HG02852 (cell line): ENCODE measurements around the gene COL23A1.

ENCODE experiments used
- ATAC-seq: cut with Tn5 transposase; IDR thresholded peaks from one replicate; pipeline ENCODE4 v1.9.1; 2021; ENCODE audit warnings: mild to moderate bottlenecking, moderate library complexity; ENCODE audit not compliant: unreplicated experiment

Gene COL23A1

DNA sequence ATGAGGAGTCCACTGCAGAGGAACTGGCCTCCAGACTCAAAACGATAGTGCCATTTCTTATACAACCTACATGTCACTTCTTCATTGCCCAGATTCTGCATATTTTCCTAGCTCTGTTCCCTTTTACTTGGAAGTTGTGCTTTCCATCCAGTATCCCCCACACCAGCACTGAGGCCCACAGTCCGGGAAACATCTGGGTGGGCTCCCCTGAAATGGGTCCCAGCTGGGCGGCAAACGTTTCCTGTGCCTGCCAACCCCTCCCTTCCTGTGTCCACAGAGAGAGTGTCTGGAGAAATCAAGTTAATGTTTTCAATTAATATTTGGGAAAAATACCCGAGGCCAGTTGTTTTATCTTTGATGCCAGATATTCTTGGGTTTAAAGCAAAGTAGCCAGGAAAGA lies 111.8 kb downstream of the COL23A1 start:
- no peak for ATAC-seq

DNA sequence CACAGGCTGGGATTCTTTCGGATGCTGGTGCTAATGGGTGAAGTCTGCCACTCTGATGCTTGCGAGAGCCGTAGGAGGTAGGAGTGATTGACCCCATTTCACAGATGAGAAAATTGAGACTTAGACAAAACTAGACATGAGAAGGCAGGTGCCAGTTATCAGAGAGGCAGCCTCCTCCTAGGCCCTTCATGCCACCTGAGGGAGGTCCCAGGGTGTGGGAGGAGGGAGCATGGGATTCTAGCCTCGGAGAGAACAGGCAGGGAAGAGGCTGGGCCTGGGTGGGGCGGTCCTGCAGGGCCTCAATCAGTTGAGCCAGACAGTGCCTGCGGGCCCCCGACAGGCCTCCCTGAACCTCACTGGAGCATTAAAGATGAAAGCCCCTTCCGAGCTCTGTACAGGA lies 112.4 kb downstream of the COL23A1 start:
- no peak for ATAC-seq

DNA sequence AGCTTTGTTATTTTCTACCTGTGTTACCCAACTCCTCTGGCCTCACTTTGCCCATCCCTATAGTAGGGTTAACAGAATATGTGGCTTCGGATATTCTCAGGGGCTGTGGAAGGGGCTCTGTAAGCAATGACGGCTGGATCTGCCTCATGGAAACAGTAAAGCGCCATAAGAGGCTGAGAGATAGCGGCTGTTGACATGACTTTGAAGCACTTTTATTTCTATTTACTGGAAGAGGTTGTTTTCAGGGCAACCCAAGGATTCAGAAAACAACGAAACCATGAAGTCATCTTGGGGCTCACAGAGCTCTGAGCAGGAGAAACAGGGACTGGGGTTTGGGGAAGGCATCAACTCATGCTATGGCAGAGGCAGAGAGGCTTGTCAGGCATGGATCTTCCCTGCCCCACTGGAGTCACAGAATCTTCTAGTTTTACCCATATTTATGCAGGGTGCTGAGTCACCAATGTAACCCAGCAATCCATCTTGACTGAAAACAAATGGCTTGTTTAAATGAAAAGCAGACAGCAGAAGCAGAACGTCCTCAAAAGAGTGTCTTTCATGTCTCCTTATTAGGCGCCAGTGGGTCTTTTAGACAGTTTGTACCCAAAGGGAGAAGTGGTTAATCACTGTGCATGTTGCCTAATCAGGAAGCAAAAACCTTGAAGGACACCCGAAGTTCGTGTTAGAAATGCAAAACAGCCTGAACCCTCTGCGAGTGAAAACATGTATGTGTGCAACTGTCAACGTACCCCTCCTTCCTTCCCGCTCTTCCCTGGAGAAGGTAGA lies 113.0 kb downstream of the COL23A1 start:
- ATAC-seq, result no peak

DNA sequence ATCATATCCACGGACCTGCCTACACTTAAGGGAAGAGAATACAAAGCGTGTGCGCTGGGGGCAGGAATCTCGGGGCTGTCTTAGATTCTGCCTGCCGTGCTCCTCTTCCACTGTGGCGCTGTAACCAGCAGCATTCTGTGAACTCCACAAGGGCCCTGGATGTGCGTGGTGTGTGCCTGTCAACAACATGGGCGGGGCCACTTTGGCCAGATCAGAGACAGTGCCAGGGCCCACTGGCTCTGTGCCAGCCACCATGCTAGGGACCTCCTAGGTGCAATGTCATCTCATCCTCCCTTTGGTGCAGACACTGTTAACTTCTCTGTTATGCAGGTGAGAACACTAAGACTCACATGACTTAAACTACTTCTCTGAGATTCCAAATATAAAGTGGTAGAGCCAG lies 113.7 kb downstream of the COL23A1 start:
- ATAC-seq, result no peak

DNA sequence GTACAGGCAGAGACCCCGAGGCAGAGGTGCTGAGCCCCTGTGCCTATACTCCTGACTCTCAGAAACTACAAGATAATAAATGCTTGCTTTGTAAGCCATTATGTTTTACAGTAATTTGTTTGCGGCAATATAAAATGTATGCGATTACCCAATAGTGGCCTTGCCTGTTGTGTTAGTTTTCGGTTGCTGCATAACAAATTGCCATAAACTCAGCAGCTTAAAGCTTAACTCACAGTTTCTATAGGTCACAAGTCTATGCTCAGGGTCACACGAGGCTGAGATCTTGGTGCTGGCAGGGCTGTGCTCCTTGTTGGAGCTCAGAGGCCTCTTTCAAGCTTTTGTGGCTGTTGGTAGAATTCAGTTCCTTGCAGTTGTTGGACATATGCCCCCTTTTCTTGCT lies 114.8 kb downstream of the COL23A1 start:
- no peak for ATAC-seq

DNA sequence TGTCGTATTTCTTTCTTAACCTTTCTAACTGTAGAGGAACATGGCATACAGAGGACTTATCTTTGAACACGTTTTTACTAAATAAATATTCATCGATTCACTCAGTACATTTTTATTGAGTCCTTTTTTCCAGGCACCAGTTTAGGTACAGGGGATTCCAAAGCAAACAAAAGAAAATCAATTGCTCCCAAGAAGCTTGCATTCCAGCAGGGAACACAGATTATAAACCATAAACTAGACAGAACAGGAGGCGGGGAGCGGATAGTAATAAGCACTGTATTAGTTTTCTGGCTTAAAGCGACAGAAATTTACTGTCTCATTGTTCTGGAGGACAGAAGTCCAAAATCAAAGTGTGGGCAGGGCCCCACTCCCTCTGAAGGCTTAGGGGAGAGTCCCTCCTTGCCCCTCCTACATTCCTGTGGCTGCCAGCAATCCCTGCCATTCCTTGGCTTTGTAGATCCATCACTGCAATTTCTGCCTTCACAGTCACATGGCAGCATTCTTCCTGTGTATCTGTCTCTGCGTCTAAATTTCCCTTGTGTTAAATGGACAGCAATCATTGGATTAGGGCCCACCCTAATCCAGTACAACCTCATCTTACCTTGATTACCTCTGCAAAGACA lies 115.5 kb downstream of the COL23A1 start:
- ATAC-seq, result no peak

DNA sequence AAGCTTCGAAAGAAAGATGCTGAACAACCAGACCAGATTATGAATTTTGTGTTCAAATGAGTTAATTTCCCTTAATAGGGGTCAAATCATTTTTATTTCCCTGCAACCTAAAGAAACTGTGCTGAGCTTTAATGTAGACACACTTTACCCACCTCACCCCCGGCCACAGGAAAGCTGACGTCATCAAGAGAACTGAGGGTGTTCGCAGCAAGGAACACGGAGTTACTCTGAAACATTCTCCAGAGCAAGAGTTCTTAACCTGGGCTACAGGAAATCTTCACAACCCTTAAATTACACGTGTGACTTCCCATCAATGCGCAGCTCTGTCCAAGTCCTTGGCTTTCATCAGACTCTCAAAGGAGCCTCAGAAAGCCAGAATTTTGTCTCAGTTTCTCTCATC lies 116.3 kb downstream of the COL23A1 start:
- no peak for ATAC-seq

DNA sequence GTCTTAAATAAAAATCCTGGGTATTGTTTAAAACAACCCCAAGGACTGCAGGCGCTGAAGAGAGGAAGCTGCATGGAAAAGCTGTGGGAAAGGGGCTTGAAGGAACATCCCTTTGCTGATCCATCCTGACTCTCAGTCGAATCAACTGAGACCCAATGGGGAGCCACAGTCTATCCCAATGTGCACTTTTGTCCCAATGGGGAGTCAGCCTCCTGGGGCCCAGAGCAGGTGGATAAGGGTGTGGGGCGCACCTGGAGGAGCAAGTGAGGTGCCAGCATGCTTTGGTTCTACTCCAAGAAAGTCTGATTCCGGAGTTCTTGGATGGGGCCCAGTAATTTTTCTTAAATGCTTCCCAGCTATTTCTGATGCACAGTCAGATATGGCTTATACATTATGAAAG lies 118.1 kb downstream of the COL23A1 start:
- no peak for ATAC-seq

DNA sequence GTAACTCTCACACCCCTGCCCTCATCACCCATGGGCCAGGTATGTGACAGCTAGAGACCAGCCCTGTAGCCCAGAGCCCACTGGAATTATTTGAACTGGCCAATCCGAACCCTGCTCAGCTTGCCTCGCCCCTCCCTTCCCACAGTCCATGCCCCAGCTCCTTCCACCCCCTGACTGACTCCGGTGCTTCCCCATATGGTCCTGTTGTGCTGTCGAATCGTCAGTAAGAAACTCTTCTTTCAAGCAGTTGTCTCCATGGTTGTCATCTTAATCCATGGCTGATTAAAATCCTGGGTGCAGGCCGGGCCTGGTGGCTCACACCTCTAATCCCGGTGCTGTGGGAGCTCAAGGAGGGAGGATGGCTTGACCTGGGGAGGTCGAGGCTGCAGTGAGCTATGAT lies 118.5 kb downstream of the COL23A1 start:
- no peak for ATAC-seq

DNA sequence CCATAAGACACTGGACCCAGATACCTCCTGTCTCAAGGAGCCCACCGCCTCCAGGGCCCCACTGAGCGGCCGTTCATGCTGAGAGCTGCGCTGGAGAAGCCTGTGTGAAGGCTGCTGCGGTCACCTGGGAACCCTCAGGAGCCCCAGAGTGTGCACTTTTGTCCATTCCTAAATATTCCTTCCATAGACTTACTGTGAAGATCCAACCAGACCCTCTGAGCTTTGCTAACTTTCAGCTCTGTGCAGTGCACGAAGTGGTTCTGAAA lies 119.5 kb downstream of the COL23A1 start:
- ATAC-seq, result no peak

DNA sequence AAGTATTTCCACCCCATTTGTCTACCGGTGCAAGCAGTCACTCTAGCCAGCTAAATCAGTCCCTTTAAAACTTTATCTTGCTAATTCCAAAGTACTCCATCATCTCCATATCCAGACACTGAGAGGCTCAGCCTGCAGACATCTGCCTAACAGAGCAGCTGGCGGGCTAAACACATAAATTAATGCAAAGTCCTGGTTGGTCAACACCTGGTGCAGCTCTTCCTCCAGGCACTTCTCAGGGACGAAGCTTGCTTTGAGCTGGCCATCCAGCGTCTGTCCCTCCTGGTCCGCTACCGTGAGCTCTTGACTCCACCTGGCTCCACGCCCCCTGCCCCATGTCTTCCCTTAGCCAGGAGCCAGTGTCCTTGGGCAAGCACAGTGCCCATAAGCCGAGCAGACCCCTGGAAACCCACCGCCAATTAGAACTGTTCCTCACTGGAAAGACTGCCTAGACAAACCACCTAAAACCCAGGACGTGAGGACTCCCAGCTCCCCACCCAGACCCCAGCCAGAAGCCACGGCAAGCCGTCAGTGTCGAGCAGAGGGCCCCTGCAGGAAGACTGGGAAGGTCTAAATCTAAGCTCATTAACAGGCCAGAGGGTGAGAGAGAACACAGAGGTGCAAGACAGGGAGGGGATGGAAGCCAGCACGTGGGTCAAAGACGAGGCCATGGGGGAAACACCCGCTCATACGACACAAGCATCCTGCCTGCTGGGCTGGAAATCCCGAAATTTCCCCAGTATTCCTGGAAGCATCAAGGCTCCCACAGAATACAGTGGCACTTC lies 120.0 kb downstream of the COL23A1 start:
- ATAC-seq, result no peak

DNA sequence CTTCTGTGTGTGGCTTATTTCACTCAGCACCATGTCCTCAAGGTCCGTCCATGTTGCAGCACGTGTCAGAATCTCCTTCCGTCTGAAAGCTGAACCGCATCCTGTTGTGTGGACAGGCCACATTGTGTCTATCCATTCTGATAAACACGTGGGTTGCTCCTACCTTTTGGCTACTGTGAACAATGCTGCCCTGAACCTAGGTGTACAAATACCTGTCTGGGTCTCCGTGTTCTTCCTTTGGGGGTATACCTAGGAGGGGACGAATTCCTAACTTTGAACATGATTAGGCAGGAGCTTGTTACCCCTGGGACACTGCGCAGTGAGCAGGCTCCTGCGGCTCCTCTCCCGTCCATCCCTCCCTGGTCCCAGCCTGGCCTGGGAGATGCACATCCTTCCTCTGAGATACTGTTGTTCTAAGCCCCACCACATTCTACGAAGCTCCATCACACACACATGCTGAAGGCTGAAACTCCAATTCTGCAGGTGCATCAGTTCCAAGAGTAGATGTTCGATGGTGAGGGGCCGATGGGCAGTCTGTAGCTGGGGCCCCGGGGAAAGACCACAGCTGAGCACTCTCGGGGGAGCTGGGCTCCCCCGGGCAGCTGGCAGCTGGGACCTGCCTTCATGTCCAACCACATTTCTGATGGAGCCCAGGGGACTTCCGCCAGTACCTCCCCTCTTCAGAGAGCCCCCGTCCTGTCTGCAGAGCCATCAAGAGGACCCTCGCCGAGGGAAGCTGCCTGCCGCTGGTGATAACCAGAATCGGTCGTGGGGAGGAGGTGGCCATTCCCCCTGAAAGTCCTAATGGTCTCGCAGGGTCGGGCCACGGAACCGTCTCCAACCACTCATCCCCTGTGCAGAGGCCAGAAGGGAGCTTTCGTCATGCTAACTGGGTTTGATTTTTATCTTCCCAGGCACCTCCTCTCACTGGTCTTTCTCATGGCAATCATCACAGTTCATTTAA lies 120.9 kb downstream of the COL23A1 start:
- no peak for ATAC-seq

DNA sequence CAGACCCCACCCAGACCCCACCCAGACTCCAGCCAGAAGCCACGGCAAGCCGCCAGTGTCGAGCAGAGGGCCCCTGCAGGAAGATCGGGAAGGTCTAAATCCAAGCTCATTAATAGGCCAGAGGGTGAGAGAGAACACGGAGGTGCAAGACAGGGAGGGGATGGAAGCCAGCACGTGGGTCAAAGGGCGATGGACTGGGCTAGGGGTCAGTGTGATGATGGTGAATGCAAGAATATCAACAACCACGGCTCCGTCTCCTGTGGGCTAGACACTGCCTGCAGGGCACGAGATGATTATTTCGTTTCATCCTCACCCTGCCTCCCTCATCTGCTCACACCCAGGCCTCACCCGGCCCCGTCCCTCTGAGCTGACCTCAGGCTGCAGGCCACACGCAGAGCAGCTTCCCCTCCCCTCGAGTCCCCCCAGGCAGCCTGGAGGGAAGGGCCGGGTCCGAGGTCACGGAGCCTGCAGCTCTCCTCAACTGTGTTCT lies 122.0 kb downstream of the COL23A1 start:
- no peak for ATAC-seq

DNA sequence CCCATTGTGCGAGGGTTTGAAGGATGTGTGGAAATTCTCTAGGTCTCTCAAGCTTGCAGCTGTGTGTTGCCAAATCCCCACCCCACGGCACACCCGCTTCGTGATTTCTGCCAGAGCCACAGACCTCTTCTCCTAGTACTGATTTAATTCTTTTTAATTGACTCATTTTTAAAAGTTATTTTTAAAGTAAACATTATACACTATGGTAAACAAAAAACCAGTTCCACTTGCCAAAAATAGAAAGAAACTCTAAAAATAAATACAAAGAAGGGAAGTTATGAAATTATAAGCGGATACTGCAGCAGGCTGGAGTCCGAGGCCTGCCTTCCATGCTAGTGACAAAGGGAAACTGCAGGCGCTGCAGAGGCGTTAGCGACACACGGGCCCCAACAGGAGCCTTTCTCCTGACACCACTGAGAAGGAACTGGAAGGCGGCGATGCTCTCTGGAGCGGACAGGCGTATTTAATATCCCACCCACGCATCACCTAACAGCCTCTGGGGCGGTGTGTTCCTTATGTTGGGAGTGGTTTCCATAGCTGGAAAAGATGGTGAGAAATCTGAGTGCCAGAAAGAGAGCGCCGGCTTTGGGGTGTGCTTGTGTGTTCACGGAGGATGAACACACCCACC lies 122.5 kb downstream of the COL23A1 start:
- ATAC-seq, result no peak

DNA sequence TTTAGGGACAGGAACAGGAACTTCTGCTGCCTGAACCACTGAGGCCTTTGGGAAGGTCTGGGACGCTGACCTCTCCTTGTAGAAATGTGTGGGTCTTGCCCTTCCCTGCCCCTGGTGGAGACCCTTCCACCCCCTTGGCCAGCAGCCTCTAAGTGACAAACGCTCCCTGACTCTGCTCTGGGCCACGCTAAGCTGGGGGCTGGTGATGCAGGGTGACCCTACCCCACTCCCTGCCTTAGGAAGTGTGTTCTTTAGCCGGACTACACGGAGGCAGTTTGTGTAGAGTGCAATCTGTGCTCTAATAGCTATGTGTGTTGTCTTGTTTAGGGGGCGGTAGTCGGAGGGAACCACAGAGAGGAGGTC lies 123.0 kb downstream of the COL23A1 start:
- ATAC-seq, result no peak

DNA sequence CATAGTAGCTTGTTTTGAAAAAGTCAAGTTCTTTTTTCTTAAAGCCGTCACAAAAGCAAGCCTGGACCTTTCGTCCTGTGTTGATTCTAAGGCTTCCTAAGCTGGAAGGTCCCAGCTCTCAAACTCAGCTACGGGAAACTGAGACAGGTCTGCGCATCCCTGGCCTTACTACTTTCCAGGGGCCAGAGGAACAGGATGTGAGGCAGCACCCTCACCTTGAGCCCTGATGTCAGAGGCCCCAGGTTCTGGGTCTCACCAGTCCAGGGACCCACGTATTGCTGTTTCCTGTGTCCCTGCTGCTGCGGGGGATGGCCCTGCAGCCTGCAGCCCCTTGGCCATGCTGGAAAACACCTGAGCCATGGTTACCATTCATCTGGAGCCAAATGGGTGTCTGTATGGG lies 123.9 kb downstream of the COL23A1 start:
- ATAC-seq, result no peak

DNA sequence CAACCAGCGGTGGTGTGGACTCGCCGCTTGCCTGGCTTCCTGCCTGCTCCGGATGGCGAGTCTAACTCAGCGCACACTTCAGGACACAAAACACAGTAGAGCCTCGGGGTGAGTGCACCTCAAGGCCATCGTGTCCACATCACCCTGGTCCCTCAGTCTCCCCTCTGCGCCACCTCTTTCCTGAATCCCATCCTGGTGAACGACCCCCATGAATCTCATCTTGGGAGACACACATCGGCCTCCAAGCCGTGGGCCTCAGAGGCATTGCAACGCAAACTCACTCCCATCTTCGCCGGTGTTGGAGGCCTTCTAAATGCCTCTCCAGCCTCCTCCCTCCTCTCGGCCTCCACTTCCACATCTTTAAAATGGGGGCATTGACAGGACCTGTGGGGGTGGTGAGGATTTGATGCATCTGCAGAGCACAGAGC lies 124.3 kb downstream of the COL23A1 start:
- no peak for ATAC-seq

DNA sequence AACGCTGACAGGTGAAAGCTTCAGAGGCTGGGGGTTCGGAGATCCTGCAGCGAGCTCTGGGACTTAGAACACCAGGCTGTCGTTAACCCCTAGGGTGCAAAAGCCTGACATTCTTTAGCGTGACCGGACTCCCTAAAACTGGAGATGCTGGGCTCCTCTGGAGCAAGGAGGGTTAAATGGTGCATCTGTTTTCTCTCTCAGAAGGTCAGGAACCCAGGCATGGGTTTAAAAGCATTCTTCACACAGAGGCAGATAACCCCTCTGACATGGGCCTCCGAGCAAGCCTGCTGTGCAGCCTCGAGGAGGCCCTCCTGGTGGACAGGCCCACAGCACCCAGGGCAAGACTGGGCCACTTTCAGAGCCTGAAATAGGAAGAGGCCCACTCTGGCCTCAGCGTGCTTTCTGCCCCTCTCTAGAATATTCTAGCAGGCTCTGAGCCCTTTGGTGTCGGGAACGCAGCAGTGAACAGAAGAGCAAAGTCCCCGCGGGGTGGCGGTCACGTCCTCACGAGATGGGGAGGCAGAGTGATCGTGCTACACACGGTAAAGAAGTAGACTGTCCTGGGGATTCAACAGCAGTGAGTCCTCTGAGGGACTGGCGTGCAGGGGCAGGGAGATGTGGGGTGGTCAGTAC lies 124.8 kb downstream of the COL23A1 start:
- ATAC-seq, result no peak

DNA sequence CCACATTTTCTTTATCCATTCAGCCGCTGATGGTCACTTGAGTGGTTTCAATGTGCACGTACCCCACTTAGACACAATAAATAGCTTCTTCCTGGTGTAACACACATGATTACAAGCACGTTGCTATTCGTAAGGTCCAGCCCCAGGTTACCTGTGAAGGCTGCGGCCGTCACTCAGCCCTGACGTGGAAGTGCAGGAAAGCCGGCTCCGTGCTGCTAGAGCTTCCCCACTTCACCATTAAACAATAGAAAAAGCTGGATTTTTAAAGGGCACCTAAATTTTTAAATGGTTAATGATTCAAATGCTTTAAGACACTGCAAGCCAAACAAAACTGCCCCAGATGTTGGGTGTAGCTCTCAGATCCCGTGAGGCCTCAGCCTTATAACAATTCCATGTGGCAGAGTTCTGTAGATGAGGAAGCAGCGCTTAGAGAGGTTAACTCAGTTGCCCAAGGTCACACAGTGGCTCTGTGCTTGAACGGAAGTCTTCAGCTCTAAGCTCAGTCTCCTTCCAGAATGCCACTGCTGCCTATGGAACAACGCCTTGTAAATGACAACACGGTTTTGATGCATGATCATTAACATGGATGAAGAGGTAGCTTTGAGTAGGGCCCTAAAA lies 125.7 kb downstream of the COL23A1 start:
- no peak for ATAC-seq
